Measurements from ENCODE around the gene OR52E5.

DNA sequence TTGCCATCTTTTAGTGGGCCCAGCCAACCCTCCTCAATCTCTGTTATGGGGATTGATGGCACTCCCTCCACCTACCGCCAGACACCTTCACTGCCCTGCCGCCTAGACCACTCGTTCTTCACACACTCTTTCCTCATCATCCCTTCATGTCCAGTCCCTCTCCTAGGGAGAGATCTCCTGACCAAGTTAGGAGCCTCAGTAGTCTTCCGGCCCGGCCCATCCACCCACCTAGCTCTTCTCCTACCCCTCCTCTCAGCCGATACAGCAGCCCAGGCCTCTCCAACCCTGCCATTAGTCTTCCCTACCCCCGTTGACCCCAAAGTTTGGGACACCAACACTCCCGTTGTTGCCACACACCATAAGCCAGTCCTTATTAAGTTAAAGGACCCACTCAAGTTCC is 38.1 kb downstream of the OR52E5 start:
- TF ChIP-seq POLR2A (IDR thresholded peaks at IDR 0.05; ENCODE audit: low read length) (no peak), GATA1 (IDR thresholded peaks at IDR 0.05; ENCODE audit: low read depth, low read length) (no peak)

All from erythroblast (primary cell).